ENCODE measurements around the gene PICK1.
A peak's percentile ranks its signal among the peaks of the same experiment; 100 is the strongest.

The PICK1 gene

GRCh38 chr22:38049812-38050619 lies 7.2 kb upstream of the PICK1 start:
- DNase-seq (ENCODE audit: low spot score): peak; percentile 90

- DNase-seq (ENCODE audit: low spot score): no peak
These were observed 6.5 kb upstream of the PICK1 start for GRCh38 chr22:38050720-38051119.

DNA sequence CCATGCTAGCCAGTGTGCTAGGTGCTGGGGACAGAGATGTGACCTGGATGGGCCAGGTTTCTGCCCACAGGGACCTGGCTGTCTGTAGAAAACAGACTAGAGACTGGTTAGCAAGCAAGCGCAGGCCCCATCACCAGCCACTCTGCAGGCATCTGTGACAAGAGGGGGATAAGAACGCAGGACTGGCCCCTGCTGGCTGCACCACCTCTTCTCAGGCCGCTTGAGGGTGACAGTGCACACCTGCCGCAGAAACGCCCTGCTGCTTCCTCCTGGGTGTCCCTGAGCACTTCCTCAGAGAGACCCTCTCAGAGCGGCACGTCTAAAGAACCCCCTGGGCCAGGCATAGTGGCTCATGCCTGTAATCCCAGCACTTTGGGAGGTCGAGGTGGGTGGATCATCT lies 5.9 kb upstream of the PICK1 start:
- no peak for DNase-seq (ENCODE audit: low spot score)

DNA sequence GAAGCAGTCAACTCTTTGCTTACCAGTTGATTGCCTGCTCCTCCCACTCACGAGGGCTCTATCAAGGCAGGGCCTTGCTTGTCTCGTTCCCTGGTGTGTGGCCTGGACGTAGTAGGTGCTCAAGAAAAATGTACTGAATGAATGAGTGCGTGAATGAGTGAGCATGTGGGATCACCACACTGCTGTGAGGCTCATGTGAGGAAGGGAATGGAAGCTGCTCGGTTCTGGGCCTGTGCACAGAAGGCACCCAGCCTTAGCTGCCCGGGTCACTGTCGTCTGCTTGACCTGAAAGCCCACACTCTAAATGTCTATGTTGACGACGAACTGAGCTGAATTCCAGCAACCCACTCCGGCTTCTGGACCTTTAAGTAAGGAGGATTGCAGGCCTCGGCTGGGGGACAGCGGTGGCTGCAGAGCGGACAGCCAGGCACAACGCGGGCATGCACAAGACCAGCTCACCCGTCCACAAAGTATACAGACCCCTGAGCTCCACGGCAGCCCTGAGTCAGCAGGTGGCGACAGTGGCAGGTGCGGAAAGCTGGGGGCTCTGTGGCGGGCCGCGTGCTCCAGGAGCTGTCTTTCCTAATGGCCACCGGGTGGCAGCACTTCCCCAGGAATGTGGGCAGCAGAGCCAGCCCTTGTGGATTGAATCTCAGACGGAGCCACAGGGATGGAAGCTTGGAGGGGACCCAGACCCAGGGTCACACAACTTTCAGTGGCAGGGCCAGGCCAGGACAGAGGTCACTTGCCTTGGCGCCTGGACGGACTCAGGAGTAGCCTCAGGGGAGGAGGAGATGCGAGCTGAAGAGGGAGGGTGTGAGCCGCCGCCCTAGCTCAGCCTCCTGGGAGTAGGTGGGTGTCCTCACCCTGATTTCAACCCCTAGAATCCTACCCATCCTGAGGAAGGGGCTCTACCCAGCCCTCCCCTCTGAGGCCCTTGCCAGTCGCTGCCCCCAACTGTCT lies 5.0 kb upstream of the PICK1 start:
- peak; percentile 91 for DNase-seq (ENCODE audit: low spot score)

- peak; percentile 88 for DNase-seq (ENCODE audit: low spot score)
These were observed 5.6 kb downstream of the PICK1 start for GRCh38 chr22:38062791-38063190.

GRCh38 chr22:38065539-38065938 lies 8.3 kb downstream of the PICK1 start:
- DNase-seq (ENCODE audit: low spot score): no peak

GRCh38 chr22:38066381-38067027 lies 9.3 kb downstream of the PICK1 start:
- DNase-seq (ENCODE audit: low spot score): peak; percentile 46

DNA sequence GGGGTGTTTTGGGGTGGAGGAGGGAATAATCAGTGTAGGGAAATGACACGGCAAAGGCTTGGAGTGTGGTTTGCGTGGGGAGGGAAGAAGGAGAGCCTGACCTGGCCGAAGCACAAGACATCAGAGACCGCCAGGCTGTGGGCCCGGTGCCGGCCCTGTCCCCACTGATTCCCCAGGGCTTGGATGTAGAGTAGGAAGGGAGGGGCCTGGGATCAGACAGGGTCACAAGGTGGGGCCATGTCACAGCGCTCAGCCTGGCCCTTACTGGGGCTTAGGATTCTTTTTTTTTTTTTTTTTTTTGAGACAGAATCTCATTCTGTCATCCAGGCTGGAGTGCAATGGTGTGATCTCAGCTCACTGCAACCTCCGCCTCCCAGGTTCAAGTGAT lies 9.8 kb downstream of the PICK1 start:
- no peak for DNase-seq (ENCODE audit: low spot score)

- DNase-seq (ENCODE audit: low spot score): no peak
These were observed 10.7 kb downstream of the PICK1 start for GRCh38 chr22:38067761-38068360.

- no peak for DNase-seq (ENCODE audit: low spot score)
These were observed 11.6 kb downstream of the PICK1 start for GRCh38 chr22:38068641-38069371.

GRCh38 chr22:38069372-38070249 lies 12.4 kb downstream of the PICK1 start:
- DNase-seq (ENCODE audit: low spot score): peak; percentile 86

- DNase-seq (ENCODE audit: low spot score): no peak
These were observed 13.2 kb downstream of the PICK1 start for GRCh38 chr22:38070250-38070921.

GRCh38 chr22:38071421-38072321 lies 14.5 kb downstream of the PICK1 start:
- no peak for DNase-seq (ENCODE audit: low spot score)

DNA sequence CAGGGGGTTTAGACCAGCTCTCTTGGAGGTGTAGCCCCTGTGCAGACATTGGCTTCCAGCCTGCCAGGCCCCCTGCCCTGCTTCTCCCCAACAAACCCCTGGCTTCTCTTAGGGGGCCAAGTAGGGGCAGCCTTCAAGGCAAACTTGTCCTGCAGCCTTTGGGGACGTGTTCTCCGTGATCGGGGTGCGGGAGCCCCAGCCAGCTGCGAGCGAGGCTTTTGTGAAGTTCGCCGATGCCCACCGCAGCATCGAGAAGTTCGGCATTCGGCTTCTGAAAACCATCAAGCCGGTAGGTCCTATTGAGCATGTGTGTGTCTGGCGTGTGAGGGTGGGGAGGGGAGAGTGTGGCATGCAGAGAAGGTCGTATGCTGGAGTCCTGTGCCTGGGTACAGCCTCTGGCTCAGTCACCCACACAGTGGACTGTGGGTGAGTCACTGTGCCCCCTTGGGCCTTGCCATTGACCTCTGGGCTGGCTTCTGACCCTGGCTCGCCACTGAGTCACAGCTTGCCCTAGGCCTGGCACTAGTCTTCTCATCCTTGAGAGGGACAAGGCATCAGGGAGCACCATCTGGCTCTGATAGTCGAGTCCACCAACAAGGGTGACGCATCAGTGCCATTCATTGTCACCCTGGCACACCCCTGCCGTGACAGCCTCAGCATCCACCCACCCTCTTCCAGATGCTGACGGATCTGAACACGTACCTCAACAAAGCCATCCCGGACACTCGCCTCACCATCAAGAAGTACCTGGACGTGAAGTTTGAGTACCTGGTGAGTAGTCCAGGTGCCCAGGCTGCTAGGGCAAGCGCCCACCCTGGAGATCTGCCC lies 15.3 kb downstream of the PICK1 start:
- DNase-seq (ENCODE audit: low spot score): no peak

DNA sequence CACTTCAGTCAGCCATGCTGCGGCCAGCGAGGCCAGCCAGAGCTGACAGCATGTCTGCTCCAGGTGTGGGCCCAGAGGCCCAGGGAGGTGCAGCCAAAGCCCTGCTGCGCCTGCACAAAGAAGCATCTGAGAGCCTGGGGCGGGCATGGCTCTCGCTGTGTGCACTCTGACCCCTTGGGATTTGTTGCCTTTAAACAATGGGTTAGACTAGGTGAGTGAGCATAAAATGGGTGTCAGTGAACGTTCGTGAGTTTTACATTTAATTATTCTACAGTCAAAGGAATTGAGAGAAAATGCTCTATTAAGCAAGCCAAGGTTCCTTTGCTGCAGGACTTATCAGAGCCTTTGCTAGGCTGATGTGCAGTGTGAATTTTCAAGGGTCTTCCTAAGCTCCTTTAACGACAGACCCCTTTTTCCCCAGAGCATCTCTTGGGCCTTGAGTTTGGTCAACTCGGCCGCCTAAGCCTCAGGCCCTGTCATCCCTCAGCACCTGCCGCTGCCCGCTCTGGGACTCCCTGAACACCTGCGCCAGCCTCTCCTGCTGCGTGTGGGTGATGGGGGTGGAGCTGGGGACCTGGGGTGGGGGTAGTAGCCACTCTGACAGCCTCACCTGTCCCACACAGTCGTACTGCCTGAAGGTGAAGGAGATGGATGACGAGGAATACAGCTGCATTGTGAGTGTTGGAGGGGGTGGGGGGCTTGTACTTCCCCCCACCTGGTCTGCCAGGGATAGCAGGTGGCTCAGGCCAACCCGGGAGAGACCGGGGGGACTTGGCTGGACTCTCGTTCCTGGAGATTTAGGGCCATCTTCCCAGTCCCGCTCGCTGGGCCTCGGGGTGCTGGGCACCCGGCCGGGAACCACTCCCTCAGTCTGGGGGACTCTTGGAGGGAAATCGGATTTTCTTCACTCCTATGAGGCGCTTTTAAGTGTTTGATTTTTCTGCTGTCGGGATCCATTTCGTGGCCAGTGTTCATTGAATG lies 16.2 kb downstream of the PICK1 start:
- no peak for DNase-seq (ENCODE audit: low spot score)
